CD14-positive monocyte (primary cell): ENCODE data around the gene GLYAT. TPM values are rescaled to one million over a fixed set of nuclear protein-coding genes. Genes with fewer than 3 reads are reported as not detected.

Experiments
- DNase-seq, 3 donors: peaks; one replicate each; pipeline ENCODE4 v3.0.0-alpha.2; 2011 to 2022
- H2AFZ ChIP-seq: 2 replicates; pipeline ENCODE4 v1.6.0; 2012; ENCODE audit warnings: mild to moderate bottlenecking, low read depth, low read length, inconsistent platforms; ENCODE audit not compliant: insufficient read depth, poor library complexity, severe bottlenecking
- H3K27ac ChIP-seq, 2 donors: 1 replicate in 1 of 2; 2 replicates in 1 of 2; pipeline ENCODE4 v1.5.1; 2012 to 2013; ENCODE audit warnings: low read length in 2 of 2, control low read depth in 1 of 2, inconsistent platforms in 1 of 2, low read depth in 1 of 2, mild to moderate bottlenecking in 1 of 2
- H3K27me3 ChIP-seq, 2 donors: one replicate each; pipeline versions ENCODE4 v1.6.0 to v1.6.1; 2011 to 2013; ENCODE audit warnings: low read length in 2 of 2; ENCODE audit not compliant: control insufficient read depth in 2 of 2, insufficient read depth in 2 of 2
- H3K36me3 ChIP-seq, 2 donors: replicated peaks in 1 of 2; 1 replicate in 1 of 2; 2 replicates in 1 of 2; pipeline versions ENCODE4 v1.5.1 to v1.6.1; 2012 to 2013; ENCODE audit warnings: low read length in 2 of 2, control low read depth in 1 of 2, inconsistent platforms in 1 of 2, mild to moderate bottlenecking in 1 of 2; ENCODE audit not compliant: insufficient read depth in 2 of 2, control insufficient read depth in 1 of 2
- H3K4me1 ChIP-seq, 2 donors: 1 replicate in 1 of 2; 2 replicates in 1 of 2; pipeline versions ENCODE4 v1.5.1 to v1.6.1; 2012 to 2013; ENCODE audit warnings: low read length in 2 of 2, control low read depth in 1 of 2, inconsistent platforms in 1 of 2, mild to moderate bottlenecking in 1 of 2, moderate library complexity in 1 of 2; ENCODE audit not compliant: insufficient read depth in 2 of 2, control insufficient read depth in 1 of 2
- H3K4me2 ChIP-seq: replicated peaks from 2 replicates; pipeline ENCODE3; 2012; ENCODE audit warnings: low read length, moderate library complexity, mild to moderate bottlenecking; ENCODE audit not compliant: poor library complexity, severe bottlenecking; ENCODE audit errors: extremely low read depth
- H3K4me3 ChIP-seq, 3 experiments: fragments of 200-600 bp in 1 of 3; sonication (generic) in 1 of 3; replicated peaks in 1 of 3; 1 replicate in 2 of 3; 2 replicates in 1 of 3; pipeline ENCODE4 v1.5.1; 2011 to 2013; ENCODE audit warnings: low read length in 3 of 3, mild to moderate bottlenecking in 3 of 3, control low read depth in 2 of 3, low read depth in 2 of 3, inconsistent platforms in 1 of 3, moderate library complexity in 1 of 3
- H3K79me2 ChIP-seq: 2 replicates; pipeline ENCODE4 v1.6.0; 2012; ENCODE audit warnings: mild to moderate bottlenecking, control low read depth, inconsistent platforms, low read length, moderate library complexity; ENCODE audit not compliant: insufficient read depth
- H3K9ac ChIP-seq: 2 replicates; pipeline ENCODE4 v1.6.0; 2017; ENCODE audit warnings: low read length, mild to moderate bottlenecking; ENCODE audit not compliant: insufficient read depth, poor library complexity, severe bottlenecking
- H3K9me3 ChIP-seq, 2 donors: replicated peaks in 1 of 2; 1 replicate in 1 of 2; 2 replicates in 1 of 2; pipeline versions ENCODE4 v1.5.1 to v1.6.1; 2012 to 2013; ENCODE audit warnings: low read length in 2 of 2, control low read depth in 1 of 2; ENCODE audit not compliant: control insufficient read depth in 1 of 2, insufficient read depth in 1 of 2
- H4K20me1 ChIP-seq: 2 replicates; pipeline ENCODE4 v1.6.0; 2012; ENCODE audit warnings: mild to moderate bottlenecking, low read length, control low read depth, moderate library complexity; ENCODE audit not compliant: insufficient read depth
- H3K27ac Mint-ChIP-seq, 7 donors: one replicate each; pipeline ENCODE4 v1.8.0; 2020; ENCODE audit warnings: mild to moderate bottlenecking in 7 of 7, mixed read lengths in 7 of 7, moderate library complexity in 6 of 7, inconsistent platforms in 2 of 7
- H3K27me3 Mint-ChIP-seq, 3 donors: one replicate each; pipeline ENCODE4 v1.8.0; 2021 to 2022; ENCODE audit warnings: low read depth in 3 of 3, mild to moderate bottlenecking in 3 of 3, mixed read lengths in 3 of 3, moderate library complexity in 3 of 3, inconsistent platforms in 1 of 3
- H3K36me3 Mint-ChIP-seq, 2 donors: one replicate each; pipeline ENCODE4 v1.8.0; 2020; ENCODE audit warnings: mixed read lengths in 2 of 2, inconsistent platforms in 1 of 2, mild to moderate bottlenecking in 1 of 2
- H3K4me1 Mint-ChIP-seq: one replicate; pipeline ENCODE4 v1.8.0; 2020; ENCODE audit warnings: mild to moderate bottlenecking, mixed read lengths
- H3K4me3 Mint-ChIP-seq, 2 donors: one replicate each; pipeline ENCODE4 v1.8.0; 2020; ENCODE audit warnings: mild to moderate bottlenecking in 2 of 2, mixed read lengths in 2 of 2, moderate library complexity in 1 of 2
- H3K9me3 Mint-ChIP-seq, 7 donors: one replicate each; pipeline ENCODE4 v1.8.0; 2020 to 2022; ENCODE audit warnings: mixed read lengths in 7 of 7, mild to moderate bottlenecking in 6 of 7, moderate library complexity in 6 of 7, inconsistent platforms in 2 of 7
- WGBS: methylation state at CpG from one replicate; pipeline ENCODE4 v1.1.5; 2013; ENCODE audit warnings: missing lambda C conversion rate; ENCODE audit not compliant: insufficient coverage; 5-methylcytosine and 5-hydroxymethylcytosine counted together
- intact Hi-C, 2 donors: fragments of 100-400 bp; cut with micrococcal nuclease; formaldehyde crosslinking; loops; one replicate each; pipeline versions ENCODE4 v1.15.0 to v1.15.1; 2023
- polyA plus RNA-seq, 3 donors: library from polyadenylated mRNA; depleted of rRNA in 1 of 3; unstranded in 2 of 3; stranded (reverse) in 1 of 3; fragments of 300-500 nt in 2 of 3; fragments of >200 nt in 1 of 3; fragmentation: Illumina TruSeq in 2 of 3; gene quantifications; 1 replicate in 2 of 3; 2 replicates in 1 of 3; pipeline ENCODE4 v1.2.3, GENCODE V29; 2012 to 2021
- TF ChIP-seq, protein P1 (sequence below): fragments of 200-600 bp; IDR thresholded peaks from one replicate; pipeline ENCODE4 v1.8.0; 2022; ENCODE audit warnings: antibody characterized with exemption, mild to moderate bottlenecking

Gene GLYAT
- polyA plus RNA-seq, 3 donors = not detected

DNA sequence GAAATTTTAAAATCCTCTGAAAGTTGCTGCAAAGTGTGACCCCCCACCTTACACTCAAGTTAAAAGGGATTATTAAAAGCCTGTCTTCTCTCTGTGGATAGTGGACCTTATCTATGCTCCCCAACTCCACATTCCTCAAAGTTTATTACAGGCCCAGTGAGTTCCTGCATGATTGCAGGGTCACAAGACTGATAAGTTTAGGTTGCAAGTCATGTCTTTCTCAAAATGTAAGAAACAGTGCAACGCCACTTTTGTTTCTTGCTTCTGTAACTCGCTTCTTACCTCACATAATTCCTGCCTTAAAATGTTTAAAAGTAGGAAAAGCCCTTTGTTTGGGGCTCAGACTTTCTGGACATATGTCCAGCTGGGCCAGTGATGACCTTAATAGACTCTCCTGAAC lies 38.4 kb upstream of the GLYAT start:
- intact Hi-C loops = no loop called here
- Mint-ChIP-seq H3K36me3 (no peaks in the 10 kb centered on the region), H3K27ac (no peak overlapping the region), H3K4me3 (no peak overlapping the region), H3K9me3 (peaks cover 0 to 7% (median 4%) of the 10 kb centered on the region in 7 donors), H3K27me3 (peaks cover 3 to 5% (median 3%) of the 10 kb centered on the region in 3 donors), H3K4me1 (peaks cover 19% of the 10 kb centered on the region)
- TF ChIP-seq, protein P1, sequence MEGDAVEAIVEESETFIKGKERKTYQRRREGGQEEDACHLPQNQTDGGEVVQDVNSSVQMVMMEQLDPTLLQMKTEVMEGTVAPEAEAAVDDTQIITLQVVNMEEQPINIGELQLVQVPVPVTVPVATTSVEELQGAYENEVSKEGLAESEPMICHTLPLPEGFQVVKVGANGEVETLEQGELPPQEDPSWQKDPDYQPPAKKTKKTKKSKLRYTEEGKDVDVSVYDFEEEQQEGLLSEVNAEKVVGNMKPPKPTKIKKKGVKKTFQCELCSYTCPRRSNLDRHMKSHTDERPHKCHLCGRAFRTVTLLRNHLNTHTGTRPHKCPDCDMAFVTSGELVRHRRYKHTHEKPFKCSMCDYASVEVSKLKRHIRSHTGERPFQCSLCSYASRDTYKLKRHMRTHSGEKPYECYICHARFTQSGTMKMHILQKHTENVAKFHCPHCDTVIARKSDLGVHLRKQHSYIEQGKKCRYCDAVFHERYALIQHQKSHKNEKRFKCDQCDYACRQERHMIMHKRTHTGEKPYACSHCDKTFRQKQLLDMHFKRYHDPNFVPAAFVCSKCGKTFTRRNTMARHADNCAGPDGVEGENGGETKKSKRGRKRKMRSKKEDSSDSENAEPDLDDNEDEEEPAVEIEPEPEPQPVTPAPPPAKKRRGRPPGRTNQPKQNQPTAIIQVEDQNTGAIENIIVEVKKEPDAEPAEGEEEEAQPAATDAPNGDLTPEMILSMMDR = no peak
- no peak overlapping the region for H3K27ac ChIP-seq
- no peaks in the 10 kb centered on the region for H4K20me1 ChIP-seq
- H3K9ac ChIP-seq = no peak overlapping the region
- H3K4me3 ChIP-seq = no peak overlapping the region
- no CpG with 5 or more reads among the region's 2 CpGs for WGBS
- no peak overlapping the region for H3K4me2 ChIP-seq
- no peaks in the 10 kb centered on the region for H3K36me3 ChIP-seq
- no peaks in the 10 kb centered on the region for H3K79me2 ChIP-seq
- H3K4me1 ChIP-seq = peaks cover 0 to 12% of the 10 kb centered on the region in 2 donors
- no peaks in the 10 kb centered on the region for H3K9me3 ChIP-seq
- H2AFZ ChIP-seq = peak overlapping the region; percentile 23
- DNase-seq = no peak
- H3K27me3 ChIP-seq = no peaks in the 10 kb centered on the region

DNA sequence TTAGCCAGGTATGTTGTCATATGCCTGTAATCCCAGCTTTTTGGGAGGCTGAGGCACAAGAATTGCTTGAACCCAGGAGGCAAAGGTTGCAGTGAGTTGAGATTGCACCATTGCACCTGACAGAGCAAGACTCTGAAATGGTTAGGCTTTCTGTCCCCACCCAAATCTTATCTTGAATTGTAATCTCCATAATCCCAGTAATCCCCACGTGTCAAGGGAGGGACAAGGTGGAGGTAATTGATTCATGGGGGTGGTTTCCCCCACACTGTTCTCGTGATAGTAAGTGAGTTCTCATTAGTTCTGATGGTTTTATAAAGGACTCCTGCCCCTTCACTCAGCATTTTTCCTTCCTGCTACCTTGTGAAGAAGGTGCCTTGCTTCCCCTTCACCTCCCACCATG lies 37.6 kb upstream of the GLYAT start:
- no peaks in the 10 kb centered on the region for H3K36me3 Mint-ChIP-seq
- Histone ChIP-seq H3K9ac (no peak overlapping the region), H2AFZ (no peak overlapping the region), H3K9me3 (no peaks in the 10 kb centered on the region), H3K27ac (no peak overlapping the region), H3K4me1 (peaks cover 0 to 12% of the 10 kb centered on the region in 2 donors), H3K27me3 (no peaks in the 10 kb centered on the region), H4K20me1 (no peaks in the 10 kb centered on the region), H3K36me3 (no peaks in the 10 kb centered on the region), H3K4me3 (no peak overlapping the region), H3K79me2 (no peaks in the 10 kb centered on the region), H3K4me2 (no peak overlapping the region)
- peaks cover 0 to 7% (median 5%) of the 10 kb centered on the region in 7 donors for H3K9me3 Mint-ChIP-seq
- TF ChIP-seq, protein P1 = no peak
- intact Hi-C loops = no loop called here
- WGBS = no CpG with 5 or more reads among the region's 2 CpGs
- no peak for DNase-seq
- H3K27ac Mint-ChIP-seq = no peak overlapping the region
- peaks cover 3 to 5% (median 3%) of the 10 kb centered on the region in 3 donors for H3K27me3 Mint-ChIP-seq
- no peak overlapping the region for H3K4me3 Mint-ChIP-seq
- H3K4me1 Mint-ChIP-seq = peaks cover 19% of the 10 kb centered on the region
